Embryonic facial prominence (tissue), 1 donor: Measurements from ENCODE around the gene PLPP3.

Experiments
- DNase-seq: peaks from one replicate; pipeline ENCODE4 v3.0.0-alpha.2; 2016; ENCODE audit errors: extremely low spot score

PLPP3 gene

DNA sequence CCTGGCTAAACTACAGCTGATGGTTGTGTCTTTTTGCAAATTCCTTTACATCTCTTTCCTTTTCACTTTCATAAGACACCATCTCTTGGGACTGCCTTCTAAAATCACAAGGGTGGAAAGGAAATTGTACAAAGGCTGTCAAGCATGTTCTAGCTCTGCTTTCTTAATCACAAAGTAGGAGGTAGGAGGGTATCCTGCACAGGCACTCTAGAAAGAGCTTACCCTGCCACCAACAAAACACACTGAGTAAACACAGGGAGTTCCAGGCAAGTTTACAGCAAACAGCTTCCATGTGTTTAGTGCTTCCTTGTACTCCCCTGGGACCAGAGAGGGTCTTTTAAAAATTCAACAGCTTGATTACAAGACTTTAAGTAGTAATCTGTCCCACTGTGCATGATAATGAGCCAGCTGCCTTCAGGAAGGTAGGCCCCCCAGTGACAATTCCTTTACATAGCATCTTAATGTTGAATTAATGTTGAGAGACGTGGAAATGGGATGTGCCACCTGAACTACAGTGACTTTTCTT is 2.4 kb downstream of the PLPP3 start:
- DNase-seq: peak; percentile 46

DNA sequence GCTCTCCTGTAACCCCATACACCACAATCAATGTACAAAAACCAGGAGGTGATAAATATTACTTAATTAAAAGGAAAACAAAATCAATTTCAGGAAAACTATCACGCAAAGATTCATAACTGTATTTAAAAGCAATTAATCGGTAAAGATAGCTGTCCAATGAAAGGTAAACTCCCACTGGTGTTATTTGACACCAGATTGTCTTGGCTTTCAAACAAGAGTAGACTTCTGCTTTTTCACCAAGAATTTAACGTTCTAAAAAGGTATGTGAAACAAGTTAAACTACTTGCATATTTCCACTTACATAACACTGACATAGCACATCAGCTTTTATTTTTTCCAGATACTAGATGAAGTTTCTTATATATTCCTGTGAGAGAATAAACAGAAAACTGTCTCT is 3.5 kb downstream of the PLPP3 start:
- no peak for DNase-seq

DNA sequence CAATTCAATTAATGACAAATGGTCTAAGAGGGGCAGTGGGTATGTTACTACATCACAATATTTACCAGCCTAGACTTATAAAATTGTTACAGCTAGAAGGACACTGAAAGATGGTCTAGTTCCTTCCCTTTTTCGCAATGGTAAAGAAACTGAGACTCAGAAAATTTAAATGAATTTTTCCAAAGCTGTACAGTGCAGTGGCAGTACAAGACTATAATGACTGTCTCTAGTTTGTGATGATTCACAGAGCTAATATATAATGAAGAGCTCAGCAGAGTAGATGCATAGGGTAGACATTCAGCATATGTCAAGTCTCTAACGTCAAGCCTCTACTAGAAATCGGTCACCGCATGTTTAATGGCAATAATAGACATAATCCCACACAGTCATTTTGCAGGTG is 4.6 kb downstream of the PLPP3 start:
- no peak for DNase-seq

DNA sequence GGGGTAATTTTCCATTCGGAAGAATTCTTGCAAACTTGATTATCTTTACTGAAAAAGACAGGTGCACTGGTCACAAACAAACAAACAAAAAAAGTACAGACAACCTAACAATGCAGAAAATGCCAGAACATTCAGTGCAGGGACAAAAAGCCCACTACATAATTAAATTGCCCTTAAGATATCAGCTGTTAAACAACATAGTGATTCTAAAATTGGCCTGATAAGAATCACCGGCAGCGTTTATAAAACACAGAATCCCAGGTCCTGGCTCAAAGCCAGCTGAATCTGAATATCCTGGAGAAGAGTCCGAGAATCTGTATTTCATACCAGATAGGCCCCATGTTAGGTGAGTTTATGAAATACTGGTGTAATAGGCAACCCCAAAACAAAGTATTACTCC is 6.1 kb downstream of the PLPP3 start:
- DNase-seq: no peak

DNA sequence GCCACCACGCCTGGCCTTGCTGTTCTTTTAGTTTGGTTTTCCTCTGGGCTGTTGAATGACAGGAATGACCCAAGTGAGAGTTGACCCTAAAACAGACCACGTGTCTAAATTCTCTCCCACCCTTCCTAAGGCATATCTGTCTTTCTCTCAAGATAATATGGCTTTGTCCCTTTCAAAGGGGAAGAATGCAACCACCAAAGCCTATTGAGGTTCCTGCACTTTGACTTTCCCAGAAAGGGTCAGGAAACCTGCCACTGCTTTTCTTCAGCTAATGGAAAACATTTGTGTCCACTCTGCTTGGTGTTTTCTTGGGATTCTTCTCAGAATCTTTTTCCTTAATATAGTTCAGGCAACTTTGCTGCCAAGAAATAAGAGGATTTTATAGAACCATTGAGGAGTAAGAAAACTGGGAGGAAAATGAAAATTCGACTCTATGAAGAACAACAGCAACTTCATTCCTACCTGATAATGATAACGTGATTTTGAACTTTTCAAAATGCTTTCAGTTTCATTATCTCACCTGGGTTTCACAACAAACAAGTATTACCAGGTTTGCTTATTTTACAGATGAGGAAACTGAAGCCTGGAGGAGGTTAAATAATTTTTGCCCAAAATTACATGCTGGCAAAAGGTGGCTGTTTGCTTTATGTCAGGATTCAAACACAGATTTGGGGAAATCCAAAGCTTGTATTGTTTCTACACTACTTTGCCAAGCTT is 6.9 kb downstream of the PLPP3 start:
- no peak for DNase-seq

DNA sequence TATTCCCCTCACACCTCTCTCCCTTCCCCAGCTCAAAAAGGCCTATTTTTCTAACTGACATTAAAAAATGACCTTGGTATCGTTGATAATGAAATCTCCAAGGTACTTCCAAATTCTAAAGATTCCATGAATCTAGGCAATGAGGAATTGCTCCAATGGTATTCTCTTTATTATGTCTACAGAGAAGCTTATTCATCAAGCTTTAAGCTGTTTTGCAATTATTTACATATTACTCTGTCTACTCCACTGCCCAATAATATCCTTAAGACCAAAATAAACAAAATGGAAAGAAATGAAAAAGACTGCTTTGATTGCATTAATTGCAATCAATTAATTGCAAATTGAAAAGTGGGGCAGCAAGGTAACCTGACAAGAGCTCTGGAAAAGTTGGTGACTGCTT is 7.9 kb downstream of the PLPP3 start:
- no peak for DNase-seq

DNA sequence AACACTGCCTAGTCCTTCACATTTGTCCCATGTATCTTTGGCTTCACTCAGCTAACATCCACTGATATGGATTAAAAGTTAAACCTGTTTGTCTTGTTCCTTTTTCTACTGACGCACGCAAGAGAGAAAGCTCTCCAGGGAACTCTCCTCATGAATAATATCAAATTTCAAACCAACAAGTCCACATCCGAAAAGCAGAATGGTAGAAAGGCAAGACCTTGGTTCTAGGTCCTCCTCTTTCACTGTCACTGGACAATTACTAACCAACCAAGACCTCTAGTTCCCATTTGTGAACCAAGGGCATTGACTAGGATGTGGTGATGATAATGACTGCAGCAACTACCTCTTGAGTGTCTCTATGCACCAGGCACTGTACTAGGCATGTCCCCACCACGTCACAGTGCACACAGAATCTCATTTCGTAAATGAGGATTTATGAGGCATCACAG is 8.4 kb downstream of the PLPP3 start:
- DNase-seq: no peak

DNA sequence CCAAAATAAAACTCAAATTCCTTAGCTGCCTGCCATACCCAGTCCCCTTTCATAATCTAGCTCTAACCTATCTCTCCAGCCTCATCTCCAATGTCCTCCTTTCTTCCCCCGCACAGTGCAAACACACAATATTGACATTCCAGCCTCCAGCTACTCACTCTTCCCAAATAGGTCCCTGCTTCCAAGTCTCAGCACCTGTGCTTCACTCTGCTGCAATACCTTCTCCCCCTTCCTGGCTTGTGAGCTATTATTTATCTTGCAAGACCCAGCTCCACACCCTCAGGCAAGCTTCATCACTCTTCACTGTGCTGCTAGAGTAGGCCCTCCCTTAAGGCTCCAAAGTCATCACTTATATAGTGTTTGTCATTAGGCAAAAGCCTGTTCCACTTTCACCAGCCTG is 9.7 kb downstream of the PLPP3 start:
- DNase-seq: no peak

DNA sequence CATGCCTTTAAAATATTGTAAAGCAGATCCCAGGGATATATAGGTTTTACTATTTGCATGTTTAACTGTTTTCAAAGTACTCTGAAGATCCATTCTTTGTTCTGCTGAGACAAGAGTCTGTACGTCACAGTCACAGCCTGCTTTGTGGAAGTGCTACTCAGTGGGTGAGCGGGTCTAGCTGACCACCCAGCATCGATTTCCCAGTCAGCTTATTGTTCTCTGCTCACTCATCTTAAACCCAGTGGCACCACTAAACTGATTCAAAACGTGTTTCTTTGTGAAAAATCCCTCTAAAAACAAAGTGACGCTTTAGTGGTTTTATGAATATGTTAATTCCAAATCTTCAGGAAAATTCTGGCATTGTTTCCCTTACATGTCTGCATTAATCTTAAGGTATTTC is 12.4 kb downstream of the PLPP3 start:
- DNase-seq: no peak

DNA sequence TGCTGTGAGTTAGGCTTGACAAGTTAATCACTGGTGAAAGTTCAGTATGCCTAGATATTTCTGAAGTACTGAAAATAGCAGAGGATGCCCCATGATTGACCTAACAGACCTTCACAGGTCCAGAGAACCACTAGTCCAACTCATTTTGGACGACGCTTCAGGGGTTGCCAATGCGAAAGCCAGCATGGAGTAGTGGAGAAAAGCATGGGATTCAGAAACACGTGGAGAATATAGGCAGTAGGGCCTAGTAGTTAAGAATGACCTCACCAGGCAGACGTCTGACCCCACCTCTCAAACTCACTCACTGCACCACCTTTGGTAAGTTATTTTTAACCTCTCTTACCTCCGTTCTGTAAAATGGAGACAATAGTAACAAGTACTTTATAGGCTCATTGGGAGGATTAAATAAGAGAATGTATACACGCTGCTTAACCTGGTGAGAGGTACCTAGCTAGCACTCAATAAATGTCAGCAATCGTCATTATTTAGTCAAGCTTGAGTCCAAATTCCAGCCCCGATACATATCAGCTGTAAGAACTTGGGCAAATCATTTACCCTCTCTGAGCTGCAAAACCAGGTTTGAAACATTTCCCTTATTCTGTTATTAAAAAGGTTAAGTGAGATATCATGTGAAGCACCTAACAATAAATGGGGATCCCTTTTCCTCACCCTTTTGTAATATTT is 13.2 kb downstream of the PLPP3 start:
- DNase-seq: no peak

DNA sequence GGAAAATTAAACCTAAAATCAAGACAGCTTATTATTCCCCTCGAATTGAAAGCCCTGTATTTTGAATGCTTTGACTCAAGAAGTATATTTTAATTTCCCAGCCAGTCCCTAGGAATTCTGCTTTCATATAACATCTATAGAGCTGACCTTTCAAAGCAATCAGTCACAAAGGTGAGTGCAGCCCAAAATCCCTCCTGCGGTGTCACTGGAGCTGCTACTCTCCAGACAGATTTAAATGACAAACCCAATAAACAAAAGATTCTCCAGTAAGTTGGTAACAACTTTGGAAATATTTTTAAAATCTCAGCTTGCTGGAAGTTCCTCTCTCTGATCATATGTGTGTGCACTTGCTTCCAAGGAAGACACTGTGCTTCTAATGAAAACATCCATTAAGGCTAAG is 14.7 kb downstream of the PLPP3 start:
- DNase-seq: no peak

DNA sequence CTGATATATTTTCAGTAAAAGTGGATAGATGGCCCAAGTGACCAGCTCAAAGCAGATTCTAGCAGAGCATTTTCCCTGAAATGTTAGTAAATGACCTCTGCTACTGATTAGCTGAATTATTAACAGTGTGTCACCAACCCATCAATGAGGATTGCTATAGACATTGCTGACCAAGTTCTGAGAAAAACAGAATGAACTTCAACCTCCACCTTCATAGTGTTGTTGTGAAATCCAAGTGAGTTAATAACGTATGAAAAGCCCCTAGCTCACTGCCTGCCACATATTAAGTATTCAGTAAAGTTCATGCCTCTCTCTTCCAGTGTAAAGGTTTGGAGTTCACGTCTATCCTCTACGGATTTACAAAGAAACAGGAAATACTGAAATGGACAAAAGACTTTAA is 15.8 kb downstream of the PLPP3 start:
- DNase-seq: no peak

DNA sequence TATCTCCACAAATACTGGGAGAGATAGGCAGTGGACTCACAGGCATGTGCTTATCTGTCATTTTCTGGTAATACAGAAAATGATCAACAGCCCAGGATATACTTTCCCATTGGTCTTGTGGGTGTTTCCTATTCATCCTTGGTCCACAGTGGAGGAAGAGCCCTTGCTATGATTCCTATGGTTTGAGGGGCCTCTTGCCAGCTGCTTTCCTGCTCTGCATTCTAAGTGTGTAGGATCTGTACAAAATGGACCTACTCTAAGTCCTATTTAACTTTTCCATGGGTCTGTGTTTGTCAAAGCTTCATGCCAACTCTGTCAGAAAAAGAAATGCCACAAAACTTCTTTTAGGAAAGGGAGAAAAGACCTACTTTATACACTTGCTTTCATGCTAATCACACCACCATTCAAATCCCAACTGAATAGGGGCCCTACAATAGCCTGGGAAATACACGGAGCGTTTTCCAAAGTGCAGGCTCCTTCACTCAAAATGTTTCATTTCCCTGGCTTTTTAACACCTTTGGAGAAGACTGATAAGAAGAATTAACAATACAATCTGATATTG is 16.4 kb downstream of the PLPP3 start:
- no peak for DNase-seq

DNA sequence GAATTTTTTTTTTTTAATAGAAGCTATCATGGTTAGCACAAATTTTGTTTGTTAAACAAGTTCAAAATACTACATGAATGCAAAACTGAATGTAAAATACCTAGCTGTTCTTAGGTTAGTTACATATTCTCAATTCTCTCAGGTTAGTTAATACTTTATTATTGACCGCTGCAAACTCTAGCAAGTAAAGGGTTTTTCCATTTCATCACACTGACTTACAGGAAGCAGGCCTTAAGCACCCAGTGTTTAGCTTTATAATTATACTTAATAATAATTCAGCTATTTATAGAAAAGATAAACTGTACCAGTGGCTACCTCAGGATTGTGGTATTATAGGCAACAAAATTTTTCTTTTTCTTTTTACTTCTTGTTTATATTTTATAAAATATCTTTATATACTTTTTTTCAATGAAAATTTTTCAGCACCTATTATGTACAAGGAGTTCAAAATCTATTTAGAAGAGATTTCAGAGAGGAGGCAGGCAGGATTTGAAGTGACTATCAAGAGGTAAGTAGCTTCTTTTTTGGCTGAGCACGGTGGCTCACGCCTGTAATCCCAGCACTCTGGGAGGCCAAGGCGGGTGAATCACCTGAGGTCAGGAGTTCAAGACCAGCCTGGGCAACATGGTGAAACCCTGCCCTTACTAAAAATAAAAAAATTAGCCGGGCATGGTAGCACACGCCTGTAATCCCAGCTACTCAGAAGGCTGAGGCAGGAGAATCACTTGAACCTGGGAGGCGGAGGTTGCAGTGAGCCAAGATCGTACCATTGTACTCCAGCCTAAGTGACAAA is 17.9 kb downstream of the PLPP3 start:
- DNase-seq: no peak

DNA sequence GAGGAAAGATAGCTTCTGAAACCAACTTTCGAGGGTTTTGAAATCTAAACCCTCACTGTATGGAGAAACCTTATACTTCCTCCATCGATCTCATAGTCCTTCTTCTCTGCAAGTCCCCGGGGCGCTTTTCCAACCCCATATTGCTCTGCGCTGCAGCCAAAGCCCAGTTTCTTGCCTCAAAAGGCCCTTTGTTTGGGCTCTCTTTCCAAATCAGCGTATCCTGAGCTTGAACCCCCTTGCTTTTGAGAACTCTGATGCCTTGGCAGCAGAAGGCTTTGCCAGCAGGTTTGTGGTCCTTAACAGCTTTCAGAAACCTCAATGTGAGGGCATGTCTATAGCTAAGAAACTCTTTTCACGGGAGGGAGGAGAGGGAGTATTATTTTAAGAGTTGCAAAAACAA is 21.6 kb downstream of the PLPP3 start:
- no peak for DNase-seq

DNA sequence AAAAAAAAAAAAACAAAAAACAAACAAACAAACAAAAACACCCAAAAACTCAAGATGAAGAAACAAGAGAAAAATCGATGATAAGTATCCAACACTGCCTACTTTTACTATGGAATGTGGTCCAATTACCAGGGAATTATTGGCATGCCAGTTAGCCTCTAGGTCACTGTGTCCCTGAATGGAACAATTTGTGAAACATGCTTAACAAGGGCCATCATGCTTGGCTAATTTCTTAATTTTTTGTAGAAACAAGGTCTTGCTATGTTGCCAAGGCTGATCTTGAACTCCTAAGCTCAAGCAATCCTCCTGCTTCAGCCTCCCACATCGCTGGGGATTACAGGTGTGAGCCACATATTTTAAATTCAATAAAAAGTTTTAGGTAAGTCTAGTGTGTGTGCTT is 23.9 kb downstream of the PLPP3 start:
- DNase-seq: no peak

DNA sequence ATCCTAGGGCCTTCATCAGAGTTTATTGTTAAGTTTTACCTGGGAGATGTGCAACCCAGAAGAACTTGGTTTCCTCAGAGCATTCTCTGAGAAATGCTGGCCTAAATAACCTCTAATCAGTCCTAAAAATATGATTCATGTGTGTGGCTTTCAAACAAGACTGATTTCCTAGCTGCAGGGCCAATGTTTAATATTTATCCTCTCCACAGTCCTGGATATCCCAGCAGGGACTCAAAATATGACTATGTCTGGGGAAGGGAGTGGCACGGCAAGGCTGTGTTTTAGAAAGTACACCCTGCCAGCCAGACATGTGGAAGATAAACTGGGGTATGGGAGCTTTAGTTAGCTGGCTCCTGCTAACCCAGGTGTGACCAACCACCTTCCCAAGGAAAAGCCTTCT is 26.3 kb downstream of the PLPP3 start:
- DNase-seq: no peak

DNA sequence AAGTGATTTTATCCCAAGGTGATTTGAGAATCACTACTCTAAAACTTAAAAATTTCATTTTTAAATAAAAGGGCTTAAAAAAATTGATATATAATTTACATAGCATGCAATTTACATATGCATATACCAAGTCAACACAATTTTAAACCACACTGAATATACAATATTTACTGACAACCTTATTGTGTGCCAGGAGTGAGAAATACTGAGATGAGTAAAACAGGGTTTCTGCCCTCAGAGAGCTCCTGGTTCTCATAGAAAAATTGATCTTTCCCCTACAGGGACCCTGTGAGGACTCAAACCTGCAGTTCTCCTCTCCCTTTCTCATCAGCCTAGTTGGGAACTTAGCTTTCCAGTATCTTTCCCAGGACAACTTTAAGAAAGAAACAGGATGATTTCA is 27.0 kb downstream of the PLPP3 start:
- no peak for DNase-seq

DNA sequence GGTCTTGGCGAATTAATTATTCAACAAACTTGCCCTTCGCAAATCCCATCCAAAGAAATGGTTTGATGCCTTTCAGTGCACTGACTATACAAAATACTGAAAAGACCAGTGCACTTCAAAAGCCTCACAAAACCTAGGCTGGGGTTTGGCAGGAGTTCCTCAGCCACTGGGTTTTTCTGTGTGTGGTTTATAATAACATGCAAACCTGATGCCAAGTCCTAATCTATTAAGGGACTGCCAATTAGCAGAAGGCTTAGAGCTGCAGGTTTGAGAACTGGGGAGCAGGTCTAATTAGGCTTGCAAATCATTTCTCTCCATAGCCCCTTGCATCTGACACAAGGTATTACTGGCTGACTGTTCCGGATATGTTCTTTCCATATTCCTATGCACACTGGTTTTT is 27.7 kb downstream of the PLPP3 start:
- no peak for DNase-seq

DNA sequence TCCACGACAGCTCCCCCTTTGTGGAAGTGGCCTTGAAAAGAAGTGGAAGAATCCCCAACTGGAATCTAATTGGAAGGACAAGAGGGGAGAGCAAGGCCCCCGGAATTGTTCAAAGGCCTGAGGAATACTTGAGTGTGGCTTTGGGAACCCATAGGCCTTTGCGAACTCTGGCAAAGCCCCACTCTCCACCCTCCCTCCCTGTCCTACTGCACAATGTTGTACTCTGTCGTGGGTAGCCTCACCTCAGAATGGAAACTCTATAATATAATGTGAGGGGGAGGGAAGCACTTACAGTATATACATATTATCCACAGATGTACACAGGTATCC is 28.5 kb downstream of the PLPP3 start:
- no peak for DNase-seq

DNA sequence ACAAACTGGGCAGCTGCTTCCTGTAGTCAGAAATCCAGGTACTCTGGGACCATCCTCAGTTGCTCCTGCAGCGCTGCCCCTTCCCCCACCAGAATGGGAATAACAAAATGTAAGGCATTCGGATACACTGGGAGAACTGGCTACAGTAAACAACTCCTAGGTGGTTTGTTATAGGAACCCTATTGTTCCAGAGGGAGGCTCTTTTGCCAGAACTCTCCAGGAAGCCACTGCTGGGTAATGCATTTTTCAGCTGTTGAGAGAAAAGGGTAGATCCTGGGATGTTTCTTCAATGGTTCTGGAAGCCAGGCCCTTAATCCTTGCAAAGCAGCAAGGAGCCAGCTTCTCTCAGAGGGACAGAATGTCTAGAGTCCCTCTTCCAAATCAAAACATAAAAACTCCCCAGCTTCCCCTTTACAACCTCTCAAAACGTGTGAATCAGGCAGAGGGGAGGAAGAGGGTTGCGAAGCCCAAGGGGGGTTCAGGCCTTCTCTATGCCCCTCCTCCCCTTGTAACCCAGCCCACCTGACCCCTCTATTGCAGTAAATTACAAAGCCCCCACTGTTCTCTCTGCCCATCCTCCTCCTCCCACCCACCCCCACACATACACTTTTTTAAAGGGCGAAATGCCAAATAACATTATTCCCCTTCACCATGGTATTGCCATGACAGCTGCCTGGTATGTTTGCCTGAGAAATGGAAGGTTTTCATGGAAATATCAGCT is 29.1 kb downstream of the PLPP3 start:
- DNase-seq: no peak

DNA sequence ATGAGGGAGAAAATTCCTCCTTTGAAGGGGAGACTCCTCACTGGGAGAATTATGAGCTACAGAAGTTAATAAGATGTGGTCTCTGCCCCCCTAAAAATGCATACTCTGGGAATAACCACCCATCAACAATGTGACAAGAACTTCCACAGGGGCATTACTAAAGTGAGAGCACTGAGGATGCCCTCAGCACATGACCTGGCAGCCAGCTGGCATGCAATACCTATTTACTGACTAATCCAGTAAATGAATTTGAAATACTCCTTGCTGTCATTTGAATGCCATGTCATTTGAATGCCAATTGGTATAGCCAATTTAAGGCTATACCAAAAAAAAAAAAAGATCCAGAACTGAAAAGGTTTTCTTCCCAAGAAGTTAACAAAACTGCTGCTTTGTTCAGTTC is 30.8 kb downstream of the PLPP3 start:
- DNase-seq: no peak
